ENCODE results near the gene RNASE12.
"Not testable (repeated sequence)": the region's sequence is repeated elsewhere in the genome, so short reads cannot be mapped to it uniquely, and the experiment has no call there.

Gene RNASE12

GRCh38 chr14:20583142-20583541 is 8.0 kb downstream of the RNASE12 start:
- DNase-seq (ENCODE audit: low read depth in 2 of 2, low spot score in 1 of 2), result no peak

- DNase-seq (ENCODE audit: low read depth in 2 of 2, low spot score in 1 of 2), result no peak
These were observed 10.9 kb downstream of the RNASE12 start for GRCh38 chr14:20580242-20580641.

GRCh38 chr14:20578784-20579502 is 12.2 kb downstream of the RNASE12 start:
- DNase-seq (ENCODE audit: low read depth in 2 of 2, low spot score in 1 of 2), result no peak

GRCh38 chr14:20578325-20578724 is 12.9 kb downstream of the RNASE12 start:
- DNase-seq (ENCODE audit: low read depth in 2 of 2, low spot score in 1 of 2), result no peak

GRCh38 chr14:20572382-20572990 is 18.7 kb downstream of the RNASE12 start:
- DNase-seq (ENCODE audit: low read depth in 2 of 2, low spot score in 1 of 2), result not testable (repeated sequence)

- not testable (repeated sequence) for DNase-seq (ENCODE audit: low read depth in 2 of 2, low spot score in 1 of 2)
These were observed 20.5 kb downstream of the RNASE12 start for GRCh38 chr14:20570720-20571119.

GRCh38 chr14:20569865-20570264 is 21.3 kb downstream of the RNASE12 start:
- not testable (repeated sequence) for DNase-seq (ENCODE audit: low read depth in 2 of 2, low spot score in 1 of 2)

GRCh38 chr14:20569066-20569465 is 22.1 kb downstream of the RNASE12 start:
- DNase-seq (ENCODE audit: low read depth in 2 of 2, low spot score in 1 of 2), result no peak

GRCh38 chr14:20568393-20568792 is 22.8 kb downstream of the RNASE12 start:
- DNase-seq (ENCODE audit: low read depth in 2 of 2, low spot score in 1 of 2), result no peak

GRCh38 chr14:20567199-20567598 is 24.0 kb downstream of the RNASE12 start:
- DNase-seq (ENCODE audit: low read depth in 2 of 2, low spot score in 1 of 2), result not testable (repeated sequence)

- no peak for DNase-seq (ENCODE audit: low read depth in 2 of 2, low spot score in 1 of 2)
These were observed 26.6 kb downstream of the RNASE12 start for GRCh38 chr14:20564501-20564997.

GRCh38 chr14:20563971-20564370 is 27.2 kb downstream of the RNASE12 start:
- no peak for DNase-seq (ENCODE audit: low read depth in 2 of 2, low spot score in 1 of 2)

- no peak for DNase-seq (ENCODE audit: low read depth in 2 of 2, low spot score in 1 of 2)
These were observed 30.2 kb downstream of the RNASE12 start, which contains the start of gene RNASE9 for GRCh38 chr14:20560961-20561360. Gene RNASE9, minus strand, starts transcription at chr14:20561047.

- DNase-seq (ENCODE audit: low read depth in 2 of 2, low spot score in 1 of 2), result no peak
These were observed 31.7 kb downstream of the RNASE12 start for GRCh38 chr14:20559461-20559904.

- no peak for DNase-seq (ENCODE audit: low read depth in 2 of 2, low spot score in 1 of 2)
These were observed 34.0 kb downstream of the RNASE12 start for GRCh38 chr14:20557212-20557542.

- no peak for DNase-seq (ENCODE audit: low read depth in 2 of 2, low spot score in 1 of 2)
These were observed 34.5 kb downstream of the RNASE12 start for GRCh38 chr14:20556500-20557211.

GRCh38 chr14:20555845-20556244 is 35.3 kb downstream of the RNASE12 start:
- DNase-seq (ENCODE audit: low read depth in 2 of 2, low spot score in 1 of 2), result no peak

GRCh38 chr14:20553024-20553423 is 38.2 kb downstream of the RNASE12 start:
- DNase-seq (ENCODE audit: low read depth in 2 of 2, low spot score in 1 of 2), result no peak

- DNase-seq (ENCODE audit: low read depth in 2 of 2, low spot score in 1 of 2), result no peak
These were observed 39.6 kb downstream of the RNASE12 start for GRCh38 chr14:20551606-20552005.

- DNase-seq (ENCODE audit: low read depth in 2 of 2, low spot score in 1 of 2), result no peak
These were observed 40.2 kb downstream of the RNASE12 start for GRCh38 chr14:20550926-20551325.

GRCh38 chr14:20548414-20549158 is 42.6 kb downstream of the RNASE12 start:
- DNase-seq (ENCODE audit: low read depth in 2 of 2, low spot score in 1 of 2), result no peak

All from stimulated activated CD8-positive, alpha-beta memory T cell treated with anti-CD3 and anti-CD28 coated beads, Interleukin-4, amount 100 ng/mL, for 1 hour (primary cell).